Measurements from ENCODE around the gene EFCAB7.

- no peak for TF ChIP-seq POLR2A (IDR thresholded peaks at IDR 0.05)
- TF ChIP-seq CTCF (IDR thresholded peaks at IDR 0.05) = no peak
- no peak for TF ChIP-seq EP300 (IDR thresholded peaks at IDR 0.05)
Measured at GRCh38 chr1:63516629-63517028, 6.7 kb upstream of the EFCAB7 start.

Measured in ovary (tissue), 3 donors.